Frontal cortex (tissue), 4 donors: Measurements from ENCODE around the gene RBM15B. TPM values are rescaled to one million over a fixed set of nuclear protein-coding genes. Genes with fewer than 3 reads are reported as not detected.
"Not testable (repeated sequence)": the region's sequence is repeated elsewhere in the genome, so short reads cannot be mapped to it uniquely, and the experiment has no call there.

Experiments used
- DNase-seq, 2 donors: peaks; one replicate each; pipeline ENCODE4 v3.0.0; 2012; ENCODE audit warnings: low spot score in 2 of 2
- FAIRE-seq: peaks from 2 replicates; lab custom pipeline; 2012; peaks lifted over from hg19 to GRCh38; lab: Jason Lieb, UNC
- total RNA-seq: library from RNA; depleted of rRNA; stranded (reverse); fragments of >200 nt; gene quantifications from one replicate; pipeline ENCODE4 v1.2.3, GENCODE V29; 2014
- donor health status: control.
- donor health status: control.
- donor health status: control.

RBM15B gene, protein sequence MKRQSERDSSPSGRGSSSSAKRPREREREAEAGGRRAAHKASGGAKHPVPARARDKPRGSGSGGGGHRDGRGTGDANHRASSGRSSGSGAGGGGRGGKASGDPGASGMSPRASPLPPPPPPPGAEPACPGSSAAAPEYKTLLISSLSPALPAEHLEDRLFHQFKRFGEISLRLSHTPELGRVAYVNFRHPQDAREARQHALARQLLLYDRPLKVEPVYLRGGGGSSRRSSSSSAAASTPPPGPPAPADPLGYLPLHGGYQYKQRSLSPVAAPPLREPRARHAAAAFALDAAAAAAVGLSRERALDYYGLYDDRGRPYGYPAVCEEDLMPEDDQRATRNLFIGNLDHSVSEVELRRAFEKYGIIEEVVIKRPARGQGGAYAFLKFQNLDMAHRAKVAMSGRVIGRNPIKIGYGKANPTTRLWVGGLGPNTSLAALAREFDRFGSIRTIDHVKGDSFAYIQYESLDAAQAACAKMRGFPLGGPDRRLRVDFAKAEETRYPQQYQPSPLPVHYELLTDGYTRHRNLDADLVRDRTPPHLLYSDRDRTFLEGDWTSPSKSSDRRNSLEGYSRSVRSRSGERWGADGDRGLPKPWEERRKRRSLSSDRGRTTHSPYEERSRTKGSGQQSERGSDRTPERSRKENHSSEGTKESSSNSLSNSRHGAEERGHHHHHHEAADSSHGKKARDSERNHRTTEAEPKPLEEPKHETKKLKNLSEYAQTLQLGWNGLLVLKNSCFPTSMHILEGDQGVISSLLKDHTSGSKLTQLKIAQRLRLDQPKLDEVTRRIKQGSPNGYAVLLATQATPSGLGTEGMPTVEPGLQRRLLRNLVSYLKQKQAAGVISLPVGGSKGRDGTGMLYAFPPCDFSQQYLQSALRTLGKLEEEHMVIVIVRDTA
- 31.0 TPM for total RNA-seq

DNA sequence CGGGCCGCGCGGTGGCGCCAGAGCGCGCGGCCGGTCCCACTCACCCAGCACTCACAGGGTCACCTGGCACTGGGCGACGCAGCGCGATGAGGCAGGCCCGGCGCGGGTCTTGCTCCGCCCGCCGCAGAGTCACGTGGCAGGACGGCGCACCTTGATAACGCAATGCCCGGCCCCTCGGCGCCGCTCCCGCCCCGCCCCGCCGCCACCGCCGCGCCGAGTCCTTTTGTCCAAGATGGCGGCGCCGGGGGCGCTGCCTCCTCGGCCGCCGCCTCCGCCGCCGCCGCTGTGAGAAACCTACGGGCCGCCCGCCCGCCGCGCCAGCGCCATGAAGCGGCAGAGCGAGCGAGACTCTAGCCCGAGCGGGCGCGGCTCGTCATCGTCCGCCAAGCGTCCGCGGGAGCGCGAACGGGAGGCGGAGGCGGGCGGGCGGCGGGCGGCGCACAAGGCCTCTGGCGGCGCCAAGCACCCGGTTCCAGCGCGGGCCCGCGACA lies at the start of gene RBM15B:
Gene RBM15B, plus strand, starts transcription at position 211 of the 491 bp plus-strand sequence. Its CDS starts 115 bp downstream, at position 326.
- DNase-seq (peak; percentile 98 to 99), FAIRE-seq (no peak)

DNA sequence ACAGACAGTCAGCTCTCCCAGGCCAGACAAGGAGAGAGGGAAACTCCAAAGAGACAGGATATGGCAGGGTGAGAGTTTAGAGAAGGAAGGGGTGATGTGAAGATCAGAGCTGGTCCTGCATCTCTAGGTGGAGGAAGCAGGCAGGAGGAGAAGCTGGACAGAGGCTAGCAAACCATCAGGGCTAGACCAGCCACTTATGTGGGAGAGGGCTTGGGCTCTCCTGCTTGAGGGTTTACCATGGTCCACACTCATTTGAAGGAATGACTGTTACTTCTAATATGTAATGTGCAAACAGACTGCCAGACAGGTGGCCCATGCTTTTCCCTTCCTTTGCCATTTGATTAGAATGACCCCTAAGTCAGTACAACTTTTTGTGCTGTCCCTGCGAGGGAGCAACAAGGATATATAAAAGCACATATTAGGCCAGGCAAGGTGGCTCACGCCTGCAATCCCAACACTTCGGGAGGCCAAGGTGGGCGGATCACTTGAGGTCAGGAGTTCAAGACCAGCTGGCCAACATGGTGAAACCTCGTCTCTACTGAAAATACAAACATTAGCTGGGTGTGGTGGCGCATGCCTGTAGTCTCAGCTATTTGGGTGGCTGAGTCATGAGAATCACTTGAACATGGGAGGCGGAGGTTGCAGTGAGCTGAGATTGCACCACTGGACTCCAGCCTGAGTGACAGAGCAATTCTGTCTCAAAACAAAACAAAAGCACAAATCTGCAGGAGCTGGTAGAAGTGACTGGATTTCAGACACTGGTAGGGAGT lies 47.0 kb upstream of the RBM15B start:
- no peak for DNase-seq
- no peak for FAIRE-seq

DNA sequence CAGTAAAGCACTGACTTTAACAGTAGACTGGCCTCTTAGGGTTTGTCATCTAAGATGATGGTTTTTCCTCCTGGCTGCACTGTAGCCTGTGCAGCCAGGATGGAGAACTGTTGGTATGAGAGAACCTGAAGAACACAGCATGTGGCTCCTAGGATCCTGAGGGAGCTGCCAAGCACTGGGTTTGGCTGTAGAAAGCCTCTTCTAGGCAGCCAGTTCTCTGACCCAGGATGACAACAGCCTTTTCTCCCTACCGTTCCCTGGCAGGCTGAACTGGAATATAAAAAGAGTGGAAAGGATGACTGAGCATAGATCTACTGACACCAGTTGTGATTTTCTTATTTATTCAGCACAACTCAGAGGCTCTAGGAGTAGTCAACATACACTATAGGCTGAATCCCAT lies 40.3 kb upstream of the RBM15B start:
- no peak for FAIRE-seq
- DNase-seq = no peak

DNA sequence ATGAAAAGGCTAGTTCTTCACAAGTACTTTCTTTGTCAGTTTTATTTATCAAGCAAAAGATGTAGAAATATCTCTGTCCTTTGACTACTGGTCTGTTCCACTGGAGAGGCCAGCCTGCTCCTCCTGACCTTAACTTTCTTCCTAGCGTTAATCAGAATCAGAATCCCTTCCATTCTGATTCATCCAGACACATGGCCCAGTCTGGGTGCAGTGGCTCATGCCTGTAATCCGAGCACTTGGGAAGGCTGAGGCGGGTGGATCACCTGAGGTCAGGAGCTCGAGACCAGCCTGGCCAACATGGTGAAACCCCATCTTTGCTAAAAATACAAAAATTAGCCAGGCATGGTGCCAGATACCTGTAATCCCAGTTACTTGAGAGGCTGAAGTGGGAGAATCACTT lies 38.0 kb upstream of the RBM15B start:
- DNase-seq = no peak
- no peak for FAIRE-seq

DNA sequence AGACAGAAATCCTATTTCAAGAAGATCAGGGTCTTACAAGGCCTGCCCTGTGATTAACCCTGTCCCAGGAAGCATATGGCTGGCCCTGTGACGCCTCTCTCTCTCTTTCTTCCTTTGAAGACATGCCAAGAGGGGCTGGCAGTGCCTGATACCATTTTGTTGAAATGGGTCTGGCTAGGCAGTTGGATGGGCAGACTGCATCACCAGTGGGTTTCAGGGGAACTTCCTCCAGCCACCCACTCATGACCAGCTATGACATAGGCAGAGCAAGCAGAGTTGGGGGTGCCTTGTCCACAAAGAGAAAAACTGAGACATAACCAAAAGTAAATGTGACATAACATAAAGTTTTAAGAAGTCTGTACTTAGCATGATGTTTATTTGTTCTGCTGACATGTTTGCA lies 37.4 kb upstream of the RBM15B start:
- DNase-seq (no peak), FAIRE-seq (no peak)

DNA sequence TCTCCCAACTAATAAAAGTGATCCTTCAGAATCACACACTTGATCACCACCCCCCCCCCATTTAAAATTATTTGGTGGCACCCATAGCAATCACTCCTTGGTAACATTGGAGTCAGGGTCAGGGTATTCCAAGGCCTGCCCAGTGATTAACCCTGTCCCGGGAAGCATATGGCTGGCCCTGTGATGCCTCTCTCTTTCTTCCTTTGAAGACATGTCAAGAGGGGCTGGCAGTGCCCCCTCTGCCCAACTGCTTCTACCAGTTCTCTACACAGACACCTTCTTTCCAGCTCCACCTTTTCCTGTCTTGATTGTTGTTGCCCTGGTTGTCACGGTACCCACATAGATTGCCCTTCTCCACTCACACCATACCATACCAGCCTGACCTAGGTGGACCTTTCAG lies 36.9 kb upstream of the RBM15B start:
- no peak for FAIRE-seq
- no peak for DNase-seq

DNA sequence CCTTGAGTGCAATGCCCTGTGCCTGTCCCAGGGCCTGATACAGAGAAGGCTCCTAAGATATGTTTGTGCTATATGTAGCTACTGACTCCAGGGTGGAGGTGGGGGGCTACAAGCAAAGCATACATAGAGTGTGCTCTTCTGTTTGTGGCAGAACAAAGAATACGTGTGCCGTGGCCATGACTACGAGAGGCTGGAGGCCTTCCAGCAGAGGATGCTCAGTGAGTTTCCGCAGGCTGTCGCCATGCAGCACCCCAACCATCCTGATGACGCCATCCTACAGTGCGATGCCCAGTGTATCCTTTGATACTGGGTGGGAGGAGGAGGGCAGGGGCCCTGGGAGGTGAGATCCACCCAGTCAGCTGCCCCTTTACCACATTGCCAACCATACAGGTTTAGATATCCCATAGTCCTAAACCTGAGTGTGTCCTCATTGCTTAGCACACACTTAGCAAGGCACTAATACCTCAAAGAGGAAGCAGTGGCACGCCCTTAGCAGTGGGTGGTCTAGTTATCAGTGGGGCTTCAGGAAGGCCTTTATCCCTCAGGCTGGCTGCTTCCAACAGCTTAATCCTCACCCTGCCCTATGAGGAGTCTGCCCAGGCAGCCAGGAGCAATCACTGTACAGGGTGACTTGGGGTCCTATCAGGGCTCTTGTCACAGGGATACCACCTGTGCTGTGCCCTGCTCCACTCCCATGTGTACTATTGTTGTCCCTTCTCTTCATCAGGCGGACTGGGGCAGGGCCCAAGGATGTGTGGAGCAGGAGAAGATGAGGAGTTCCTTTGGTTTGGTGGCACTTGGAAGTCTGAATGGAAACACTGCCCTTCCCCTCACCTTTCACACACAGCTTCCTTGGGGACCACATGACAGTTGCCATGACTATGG lies 36.1 kb upstream of the RBM15B start:
- FAIRE-seq (no peak), DNase-seq (no peak)

DNA sequence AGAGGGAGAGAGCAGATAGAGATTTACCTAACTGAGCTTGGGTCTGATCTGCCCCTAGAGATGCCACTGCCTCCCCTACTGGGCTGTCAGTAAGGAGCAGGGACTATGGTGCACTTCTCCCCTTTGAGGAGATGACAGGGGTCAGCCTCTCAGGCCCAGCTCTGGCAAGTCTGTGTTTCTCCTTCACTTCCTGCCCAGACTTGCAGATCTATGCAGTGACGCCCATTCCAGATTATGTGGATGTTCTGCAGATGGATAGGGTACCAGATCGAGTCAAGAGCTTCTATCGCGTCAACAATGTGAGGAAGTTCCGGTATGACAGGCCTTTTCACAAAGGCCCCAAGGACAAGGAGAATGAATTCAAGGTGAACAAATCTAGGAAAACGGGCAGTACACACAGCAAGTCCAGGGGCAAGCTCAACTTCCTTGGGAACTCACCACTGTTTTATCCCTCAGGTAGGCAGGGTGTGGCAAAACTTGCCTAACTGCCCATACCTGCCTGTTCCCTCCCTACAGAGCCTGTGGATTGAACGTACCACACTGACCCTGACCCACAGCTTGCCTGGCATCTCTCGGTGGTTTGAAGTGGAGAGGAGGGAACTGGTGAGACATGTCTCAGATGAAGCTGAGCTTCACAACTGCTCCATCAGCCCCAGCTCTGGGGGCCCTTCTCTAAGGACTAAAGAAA lies 35.0 kb upstream of the RBM15B start:
- FAIRE-seq (no peak), DNase-seq (no peak)

DNA sequence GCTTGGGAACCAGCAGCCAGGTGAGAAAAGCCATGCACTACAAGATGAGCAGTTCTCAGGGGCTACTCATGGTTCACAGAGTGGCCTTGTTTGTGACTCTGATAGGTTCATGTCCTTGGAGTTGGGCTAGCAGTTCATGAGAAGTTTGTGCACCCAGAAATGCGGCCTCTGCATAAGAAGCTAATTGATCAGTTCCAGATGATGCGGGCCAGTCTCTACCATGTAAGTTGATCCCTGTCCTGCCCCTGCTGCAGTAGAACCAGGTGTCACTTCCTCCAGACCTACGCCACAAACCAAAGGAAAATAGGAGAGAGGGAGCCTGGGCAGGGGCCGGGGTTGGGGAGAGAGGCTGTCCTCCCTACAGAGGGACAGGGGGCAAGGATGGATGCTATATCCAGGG lies 33.2 kb upstream of the RBM15B start:
- DNase-seq (no peak), FAIRE-seq (no peak)

DNA sequence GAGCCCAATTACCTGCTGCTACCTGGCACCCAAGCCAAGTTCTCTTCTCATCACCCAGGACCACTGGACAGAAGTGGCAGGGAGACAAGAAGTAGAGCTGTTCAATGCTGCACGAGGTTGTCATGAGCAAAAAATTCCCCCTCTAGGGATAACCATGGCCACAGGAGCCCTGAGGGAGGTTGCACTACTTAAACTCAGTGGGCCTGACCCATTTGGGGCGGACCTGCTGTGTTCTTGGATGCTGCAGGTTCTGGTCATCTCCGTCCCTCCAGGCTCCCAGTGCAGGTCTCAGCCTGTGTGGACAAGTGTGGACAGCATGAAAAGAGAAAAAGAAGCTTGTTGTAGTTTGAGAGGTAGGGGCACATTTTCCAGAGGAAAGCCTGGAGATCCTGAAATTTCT lies 32.1 kb upstream of the RBM15B start:
- FAIRE-seq = no peak

DNA sequence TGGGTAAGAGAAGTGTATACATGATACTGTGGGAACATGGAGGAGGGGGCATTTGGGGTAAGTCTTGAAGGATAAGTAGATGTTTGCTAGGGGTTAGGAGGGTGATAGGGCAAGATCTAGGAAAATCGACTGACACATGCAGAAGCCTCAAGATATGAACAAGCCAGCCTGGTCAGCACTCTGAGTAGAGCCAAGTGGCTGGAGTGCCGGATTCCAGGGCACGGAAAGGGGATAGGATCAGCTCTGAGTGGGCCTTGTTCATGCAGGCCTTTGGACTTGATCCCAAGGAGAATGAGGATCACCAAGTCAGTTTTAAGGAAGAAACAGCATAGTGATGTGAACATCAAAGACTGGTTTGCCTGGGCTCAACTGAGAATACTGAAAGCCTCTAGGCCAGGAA lies 30.3 kb upstream of the RBM15B start:
- no peak for FAIRE-seq
- no peak for DNase-seq

More for the DNA sequence above, 32.1 kb upstream of the RBM15B start:
- no peak for DNase-seq

DNA sequence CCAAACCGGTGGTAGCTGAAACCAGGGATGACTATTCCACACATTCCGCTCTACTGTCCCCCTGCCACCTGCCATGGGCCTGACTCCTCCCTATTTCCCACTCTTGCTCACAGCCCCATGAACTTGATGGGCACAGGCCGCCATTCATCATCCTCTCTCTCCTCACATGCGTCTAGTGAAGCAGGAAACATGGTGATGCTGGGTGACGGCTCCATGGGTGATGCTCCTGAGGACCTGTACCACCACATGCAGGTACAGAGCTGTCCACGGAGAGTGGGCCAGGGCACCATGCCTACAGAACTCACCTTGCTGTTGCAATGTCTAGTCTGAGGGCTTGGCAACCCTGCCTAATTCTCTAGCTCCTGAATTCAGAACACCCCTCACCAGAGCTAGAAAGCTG lies 29.3 kb upstream of the RBM15B start:
- DNase-seq = no peak
- FAIRE-seq = no peak

DNA sequence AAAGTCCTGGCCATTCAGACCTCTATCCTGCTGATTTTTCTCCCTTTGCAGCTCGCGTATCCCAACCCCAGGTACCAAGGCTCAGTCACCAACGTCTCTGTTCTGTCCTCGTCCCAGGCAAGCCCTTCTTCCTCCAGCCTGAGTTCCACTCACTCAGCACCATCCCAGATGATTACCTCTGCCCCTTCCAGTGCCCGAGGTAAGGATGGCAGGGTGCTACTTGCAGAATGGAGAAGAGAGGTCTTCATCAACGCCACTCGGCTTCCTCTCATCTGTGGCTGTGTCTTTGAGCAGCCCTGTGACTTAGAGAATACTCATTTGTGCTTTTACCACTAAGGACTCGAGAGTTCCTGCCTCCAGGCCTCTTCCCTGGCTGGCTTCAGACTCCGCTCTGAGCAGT lies 28.6 kb upstream of the RBM15B start:
- DNase-seq (no peak), FAIRE-seq (no peak)

DNA sequence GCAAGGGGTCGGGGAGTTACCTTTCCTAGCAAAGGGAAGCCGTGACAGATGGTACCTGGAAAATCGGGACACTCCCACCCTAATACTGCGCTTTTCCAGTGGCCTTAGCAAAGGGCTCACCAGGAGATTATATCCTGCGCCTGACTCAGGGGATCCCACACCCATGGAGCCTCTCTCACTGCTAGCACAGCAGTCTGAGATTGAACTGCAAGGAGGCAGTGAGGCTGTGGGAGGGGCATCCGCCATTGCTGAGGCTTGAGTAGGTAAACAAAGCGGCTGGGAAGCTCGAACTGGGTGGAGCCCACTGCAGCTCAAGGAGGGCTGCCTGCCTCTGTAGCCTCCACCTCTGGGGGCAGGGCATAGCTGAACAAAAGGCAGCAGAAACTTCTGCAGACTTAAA lies 22.8 kb upstream of the RBM15B start:
- DNase-seq, FAIRE-seq: not testable (repeated sequence)

DNA sequence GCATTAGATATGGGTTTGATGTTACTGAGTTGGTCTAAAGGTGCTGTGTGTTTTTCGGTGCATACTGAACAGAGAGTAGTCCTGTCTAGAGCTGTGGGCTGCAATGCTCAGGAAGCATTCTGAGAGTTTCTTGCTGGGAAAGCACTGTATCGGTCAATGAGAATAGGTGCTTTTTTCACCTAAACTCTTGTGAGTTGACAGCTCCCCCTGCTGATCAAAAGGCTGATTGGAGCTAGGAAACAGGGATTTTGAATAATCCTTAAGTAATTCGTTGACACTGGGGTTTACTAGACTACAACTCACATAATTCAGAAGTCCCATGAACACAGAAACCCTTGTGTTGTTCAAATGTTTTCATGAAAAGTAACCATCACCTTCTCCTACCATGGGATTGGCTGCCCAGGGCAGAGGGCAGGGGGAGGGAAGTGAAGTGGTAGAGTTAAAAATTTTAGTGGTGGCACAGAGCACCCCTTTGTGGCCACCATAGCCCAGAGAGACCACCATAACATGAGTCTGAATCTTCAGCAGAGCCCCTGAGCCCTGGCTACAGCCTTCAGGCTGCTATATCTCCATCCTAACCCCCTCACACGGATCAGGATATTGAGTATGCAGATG lies 19.0 kb upstream of the RBM15B start:
- DNase-seq = peak in 1 of 2 donors; percentile 39
- FAIRE-seq = no peak

DNA sequence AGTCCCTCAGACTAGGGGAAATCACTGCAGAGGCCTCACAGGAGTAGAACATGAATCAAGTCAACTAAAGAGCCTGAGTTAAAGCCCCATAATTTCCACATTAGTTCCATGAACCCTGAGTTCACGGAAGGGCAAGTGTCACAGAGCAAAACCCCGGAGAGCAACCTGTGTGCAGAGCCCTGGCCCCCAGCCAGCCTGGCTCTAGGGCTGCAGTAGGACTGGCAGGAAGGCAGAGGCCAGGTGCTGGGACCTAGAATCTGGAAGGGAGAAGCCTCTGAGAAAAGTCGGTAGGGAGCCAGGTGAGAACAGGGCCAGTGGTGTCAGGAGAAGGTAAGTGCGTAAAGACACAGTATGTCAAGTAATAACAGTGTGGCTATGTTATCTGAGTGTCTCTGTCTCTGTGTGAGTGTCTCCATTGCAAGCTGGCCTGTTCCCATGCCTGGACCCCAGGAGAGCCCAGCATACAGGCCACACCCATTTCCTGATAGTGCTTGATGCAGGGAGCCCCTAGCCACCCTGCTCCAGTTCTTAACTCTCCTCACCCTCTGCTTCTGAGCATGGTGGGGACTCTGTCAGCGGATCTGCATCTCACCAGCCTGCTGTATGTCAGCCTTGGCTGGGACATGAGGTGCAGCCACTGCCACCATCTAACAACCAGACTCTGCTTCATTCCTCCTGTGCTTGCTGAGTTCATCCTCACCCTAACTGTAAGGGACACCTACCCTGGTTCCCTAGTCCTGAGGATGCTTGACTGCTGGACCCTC lies 17.2 kb upstream of the RBM15B start:
- FAIRE-seq (no peak), DNase-seq (no peak)

DNA sequence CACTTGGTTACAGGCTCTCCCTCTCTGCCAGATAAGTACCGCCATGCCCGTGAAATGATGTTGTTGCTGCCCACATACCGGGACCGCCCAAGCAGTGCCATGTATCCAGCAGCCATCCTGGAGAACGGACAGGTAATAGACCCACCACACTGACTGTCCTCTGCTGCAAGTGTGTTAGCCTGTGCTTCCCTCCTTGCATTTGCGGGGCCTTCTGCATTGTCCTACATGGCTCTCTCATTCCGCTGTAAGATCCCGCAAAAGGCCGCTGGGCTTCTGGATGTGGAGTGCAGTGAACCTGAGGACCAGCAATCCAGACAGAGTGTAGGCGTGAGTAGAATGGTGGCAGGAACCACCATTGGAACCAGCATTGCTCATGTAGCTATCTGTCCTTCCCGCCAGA lies 16.6 kb upstream of the RBM15B start:
- no peak for DNase-seq
- FAIRE-seq = no peak
